CD4-positive, alpha-beta T cell treated with Interleukin-6 for 4 hours (primary cell): ENCODE results near the gene NFIX.

Experiments
- DNase-seq: peaks from one replicate; pipeline ENCODE4 v3.0.0-alpha.2; 2020; ENCODE audit warnings: mixed read lengths

Gene NFIX

GRCh38 chr19:13095934-13096927 is 101.0 kb downstream of the NFIX start:
- DNase-seq, result no peak

- no peak for DNase-seq
Measured at GRCh38 chr19:13097033-13097462, 101.8 kb downstream of the NFIX start.

GRCh38 chr19:13097463-13098258 is 102.4 kb downstream of the NFIX start:
- peak; percentile 30 for DNase-seq

- peak; percentile 66 for DNase-seq
Measured at GRCh38 chr19:13098277-13099072, 103.2 kb downstream of the NFIX start.

GRCh38 chr19:13099073-13099999 is 104.1 kb downstream of the NFIX start:
- DNase-seq, result peak; percentile 87

GRCh38 chr19:13100031-13100588 is 104.8 kb downstream of the NFIX start:
- peak; percentile 67 for DNase-seq

- DNase-seq, result no peak
Measured at GRCh38 chr19:13100841-13101589, 105.7 kb downstream of the NFIX start.

GRCh38 chr19:13101590-13102415 is 106.5 kb downstream of the NFIX start:
- no peak for DNase-seq

GRCh38 chr19:13102416-13102665 is 107.1 kb downstream of the NFIX start:
- DNase-seq, result no peak

GRCh38 chr19:13102666-13103580 is 107.6 kb downstream of the NFIX start, which contains the start of gene LYL1:
Gene LYL1, minus strand, starts transcription at chr19:13102858. Its CDS starts 1,687 bp downstream, at chr19:13101171.
- peak; percentile 55 for DNase-seq

GRCh38 chr19:13103581-13104359 is 108.5 kb downstream of the NFIX start:
- DNase-seq, result no peak

- DNase-seq, result peak; percentile 69
Measured at GRCh38 chr19:13104360-13104847, 109.1 kb downstream of the NFIX start.

GRCh38 chr19:13104848-13105711 is 109.8 kb downstream of the NFIX start:
- DNase-seq, result peak; percentile 56

- no peak for DNase-seq
Measured at GRCh38 chr19:13109361-13110098, 114.3 kb downstream of the NFIX start.

- DNase-seq, result no peak
Measured at GRCh38 chr19:13110099-13110610, 114.9 kb downstream of the NFIX start.

GRCh38 chr19:13112555-13112954 is 117.3 kb downstream of the NFIX start:
- no peak for DNase-seq
